ENCODE data around the gene ARMC7. TPM values are rescaled to one million over a fixed set of nuclear protein-coding genes. Genes with fewer than 3 reads are reported as not detected.
A peak's percentile ranks its signal among the peaks of the same experiment; 100 is the strongest.

Gene ARMC7
- total and polyA plus RNA-seq, 2 of the 13 experiments (the other 11 are each of a cell fraction or from before 2014, with no cell fraction given) = 3.9 to 4.2 TPM

DNA sequence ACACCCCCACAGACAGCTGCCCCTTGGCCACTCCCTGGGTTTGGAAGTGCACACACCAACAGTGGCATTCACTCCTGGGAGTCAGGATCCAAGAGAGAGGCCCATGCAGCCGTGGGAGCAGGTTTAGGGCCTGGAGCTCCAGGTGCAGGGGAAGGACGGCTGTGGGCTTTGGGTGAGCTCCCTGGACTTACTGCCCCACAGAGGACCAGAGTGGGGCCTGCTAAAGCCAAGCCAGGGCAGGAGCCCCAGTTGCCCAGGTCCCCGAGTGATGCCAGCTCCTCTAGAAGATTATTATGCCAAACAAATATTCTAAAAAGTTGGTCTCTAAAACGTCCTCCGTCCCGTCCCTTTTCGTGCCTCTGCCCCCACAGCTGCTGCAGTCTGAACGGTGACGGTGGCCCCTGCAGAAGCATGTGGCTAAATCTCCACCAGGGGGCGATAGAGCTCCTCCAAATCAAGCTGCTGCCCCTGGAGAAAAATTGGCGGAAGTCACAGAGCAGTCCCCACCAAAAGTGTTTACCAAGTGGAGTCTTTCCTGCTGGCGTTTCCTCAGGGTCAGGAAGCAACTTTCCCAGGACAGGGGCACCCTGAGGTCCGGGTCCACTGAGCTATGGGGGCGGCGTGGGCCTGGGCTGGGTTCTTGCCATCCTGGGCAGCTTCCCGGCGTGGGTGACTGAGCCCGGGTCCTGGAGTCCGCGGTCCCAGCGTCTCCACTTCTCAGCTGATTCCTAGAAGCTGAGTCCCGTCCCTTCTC lies 4.2 kb downstream of the ARMC7 start (continued):
- no peak for TF ChIP-seq PCBP1 (IDR thresholded peaks at IDR 0.05; ENCODE audit: borderline replicate concordance, low read depth, low read length)
- TF ChIP-seq TOE1 (CRISPR knock-in tag; IDR thresholded peaks at IDR 0.05) = no peak
- TF ChIP-seq MXD3 (CRISPR knock-in tag; IDR thresholded peaks at IDR 0.05) = no peak
- no peak for TF ChIP-seq ZNF550 (CRISPR knock-in tag; IDR thresholded peaks at IDR 0.05; ENCODE audit: borderline replicate concordance)
- TF ChIP-seq SMC3 (IDR thresholded peaks at IDR 0.05; ENCODE audit: low read length) = peak; percentile 95
- TF ChIP-seq ZNF773 (CRISPR knock-in tag; IDR thresholded peaks at IDR 0.05; ENCODE audit: borderline replicate concordance) = no peak
- no peak for TF ChIP-seq POLR2AphosphoS2 (IDR thresholded peaks at IDR 0.05; ENCODE audit: low read depth, low read length)
- TF ChIP-seq ZNF101 (CRISPR knock-in tag; IDR thresholded peaks at IDR 0.05; ENCODE audit: borderline replicate concordance, low read depth) = no peak
- peak; percentile 66; the same call in 1 of the 2 replicates for TF ChIP-seq FOXK1 (CRISPR knock-in tag; IDR thresholded peaks at IDR 0.05; ENCODE audit: borderline replicate concordance, low read depth)
- peak; percentile 27 for TF ChIP-seq AGO1 (IDR thresholded peaks at IDR 0.05; ENCODE audit: low read depth, low read length, poor library complexity, severe bottlenecking)
- TF ChIP-seq ZNF749 (CRISPR knock-in tag; IDR thresholded peaks at IDR 0.05; ENCODE audit: borderline replicate concordance) = no peak
- no peak for TF ChIP-seq ZBTB42 (CRISPR knock-in tag; IDR thresholded peaks at IDR 0.05)
- TF ChIP-seq, protein P1, sequence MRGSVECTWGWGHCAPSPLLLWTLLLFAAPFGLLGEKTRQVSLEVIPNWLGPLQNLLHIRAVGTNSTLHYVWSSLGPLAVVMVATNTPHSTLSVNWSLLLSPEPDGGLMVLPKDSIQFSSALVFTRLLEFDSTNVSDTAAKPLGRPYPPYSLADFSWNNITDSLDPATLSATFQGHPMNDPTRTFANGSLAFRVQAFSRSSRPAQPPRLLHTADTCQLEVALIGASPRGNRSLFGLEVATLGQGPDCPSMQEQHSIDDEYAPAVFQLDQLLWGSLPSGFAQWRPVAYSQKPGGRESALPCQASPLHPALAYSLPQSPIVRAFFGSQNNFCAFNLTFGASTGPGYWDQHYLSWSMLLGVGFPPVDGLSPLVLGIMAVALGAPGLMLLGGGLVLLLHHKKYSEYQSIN (CRISPR knock-in tag; IDR thresholded peaks at IDR 0.05; ENCODE audit: borderline replicate concordance) = no peak
- no peak for TF ChIP-seq CBFB (CRISPR knock-in tag; IDR thresholded peaks at IDR 0.05)
- TF ChIP-seq ZNF17 (CRISPR knock-in tag; IDR thresholded peaks at IDR 0.05) = no peak
- TF ChIP-seq TBL1XR1 (IDR thresholded peaks at IDR 0.05; ENCODE audit: borderline replicate concordance, low read length, partially characterized antibody) = no peak
- TF ChIP-seq MEIS1 (CRISPR knock-in tag; IDR thresholded peaks at IDR 0.05; ENCODE audit: borderline replicate concordance) = peak; percentile 77; the same call in 1 of the 2 replicates
- TF ChIP-seq ZGPAT (CRISPR knock-in tag; IDR thresholded peaks at IDR 0.05) = peak; percentile 78
- TF ChIP-seq SP140L (CRISPR knock-in tag; IDR thresholded peaks at IDR 0.05; ENCODE audit: borderline replicate concordance) = no peak
- TF ChIP-seq, protein P2, sequence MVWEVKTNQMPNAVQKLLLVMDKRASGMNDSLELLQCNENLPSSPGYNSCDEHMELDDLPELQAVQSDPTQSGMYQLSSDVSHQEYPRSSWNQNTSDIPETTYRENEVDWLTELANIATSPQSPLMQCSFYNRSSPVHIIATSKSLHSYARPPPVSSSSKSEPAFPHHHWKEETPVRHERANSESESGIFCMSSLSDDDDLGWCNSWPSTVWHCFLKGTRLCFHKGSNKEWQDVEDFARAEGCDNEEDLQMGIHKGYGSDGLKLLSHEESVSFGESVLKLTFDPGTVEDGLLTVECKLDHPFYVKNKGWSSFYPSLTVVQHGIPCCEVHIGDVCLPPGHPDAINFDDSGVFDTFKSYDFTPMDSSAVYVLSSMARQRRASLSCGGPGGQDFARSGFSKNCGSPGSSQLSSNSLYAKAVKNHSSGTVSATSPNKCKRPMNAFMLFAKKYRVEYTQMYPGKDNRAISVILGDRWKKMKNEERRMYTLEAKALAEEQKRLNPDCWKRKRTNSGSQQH (CRISPR knock-in tag; IDR thresholded peaks at IDR 0.05; ENCODE audit: low read depth) = 0 out of 2 replicates have a peak, but pooled peaks have one; percentile 42
- TF ChIP-seq HDAC2 (CRISPR knock-in tag; IDR thresholded peaks at IDR 0.05) = peak; percentile 63; the same call in 1 of the 2 replicates
- TF ChIP-seq ZNF121 (CRISPR knock-in tag; IDR thresholded peaks at IDR 0.05) = no peak
- TF ChIP-seq ZNF292 (CRISPR knock-in tag; IDR thresholded peaks at IDR 0.05; ENCODE audit: borderline replicate concordance, low read depth) = no peak
- TF ChIP-seq ZNF503 (CRISPR knock-in tag; IDR thresholded peaks at IDR 0.05) = no peak
